BJ (cell line): ENCODE measurements around the gene ATRAID. TPM values are rescaled to one million over a fixed set of nuclear protein-coding genes. Genes with fewer than 3 reads are reported as not detected.

ENCODE experiments used
- CTCF ChIA-PET: fragments of 350-600 bp; formaldehyde crosslinking; extraction: SDS; loops from one replicate; lab custom pipeline; 2021; ENCODE audit warnings: antibody characterized with exemption, inconsistent platforms; lab: Yijun Ruan, JAX
- POLR2A ChIA-PET: fragments of 300-600 bp; sonication (Branson Sonifier 250); formaldehyde crosslinking; extraction: SDS; loops from one replicate; lab custom pipeline; 2021; ENCODE audit warnings: antibody characterized with exemption; lab: Charles Lee
- DNase-seq: peaks from one replicate; pipeline ENCODE4 v3.0.0-alpha.2; 2011; ENCODE audit warnings: low read depth
- H3K27me3 ChIP-seq: 2 replicates; pipeline ENCODE4 v1.6.0; 2011; ENCODE audit warnings: low read length; ENCODE audit not compliant: control insufficient read depth, insufficient read depth
- H3K36me3 ChIP-seq: 2 replicates; pipeline ENCODE4 v1.5.1; 2011; ENCODE audit warnings: low read length; ENCODE audit not compliant: control insufficient read depth, insufficient read depth
- H3K4me3 ChIP-seq: 2 replicates; pipeline ENCODE4 v1.5.1; 2011; ENCODE audit warnings: low read depth, mild to moderate bottlenecking, control low read depth, low read length
- CTCF ChIP-seq: IDR thresholded peaks from 2 replicates; pipeline ENCODE4 v1.5.1; 2011; ENCODE audit warnings: low read depth, mild to moderate bottlenecking, control low read depth, inconsistent platforms, low read length, moderate library complexity; ENCODE audit not compliant: insufficient read depth
- polyA plus RNA-seq: library from polyadenylated mRNA; depleted of rRNA; stranded (reverse); fragments of >200 nt; gene quantifications from 2 replicates; pipeline ENCODE4 v1.2.3, GENCODE V29; 2011

Gene ATRAID
- polyA plus RNA-seq, 1 experiment: 217 TPM

- CTCF ChIA-PET: interaction anchor here (1.0 to 2.9 kb wide), 2 partner anchors 10 to 57 kb away, joined by 3 to 8 read pairs; no protein-coding TSS in a partner anchor
- Histone ChIP-seq H3K36me3 (peaks cover 40% of the 10 kb centered on the region), H3K4me3 (no peak overlapping the region), H3K27me3 (no peaks in the 10 kb centered on the region)
- no peak for TF ChIP-seq CTCF
- DNase-seq: no peak
- POLR2A ChIA-PET: no interaction called here
Measured at GRCh38 chr2:27222407-27222806, 10.6 kb downstream of the ATRAID start.

GRCh38 chr2:27223416-27223815, 11.6 kb downstream of the ATRAID start:
- no peaks in the 10 kb centered on the region for H3K27me3 ChIP-seq
- no peak overlapping the region for H3K4me3 ChIP-seq
- TF ChIP-seq CTCF: no peak
- DNase-seq: no peak
- POLR2A ChIA-PET: no interaction called here
- CTCF ChIA-PET: interaction anchor here (2.9 kb wide), 1 partner anchor 56 kb away, joined by 8 read pairs; no protein-coding TSS in a partner anchor
- H3K36me3 ChIP-seq: peaks cover 42% of the 10 kb centered on the region

- CTCF ChIA-PET: interaction anchor here (0.6 to 0.7 kb wide), 2 partner anchors 57 to 127 kb away, joined by 3 read pairs; no protein-coding TSS in a partner anchor
- no peak overlapping the region for H3K4me3 ChIP-seq
- no peak for TF ChIP-seq CTCF
- DNase-seq: no peak
- peaks cover 41% of the 10 kb centered on the region for H3K36me3 ChIP-seq
- POLR2A ChIA-PET: no interaction called here
- H3K27me3 ChIP-seq: no peaks in the 10 kb centered on the region
Measured at GRCh38 chr2:27225526-27225925, 13.7 kb downstream of the ATRAID start.

GRCh38 chr2:27227501-27227900, 15.7 kb downstream of the ATRAID start:
- no peaks in the 10 kb centered on the region for H3K27me3 ChIP-seq
- no peak for DNase-seq
- H3K36me3 ChIP-seq: peaks cover 46% of the 10 kb centered on the region
- ChIA-PET POLR2A (no interaction called here), CTCF (interaction anchor here (0.8 kb wide), 1 partner anchor 10 kb away, joined by 3 read pairs; the partner anchor contains the start of gene CAD)
- no peak for TF ChIP-seq CTCF
- no peak overlapping the region for H3K4me3 ChIP-seq

GRCh38 chr2:27231921-27232320, 20.1 kb downstream of the ATRAID start:
- TF ChIP-seq CTCF: no peak
- DNase-seq: no peak
- Histone ChIP-seq H3K36me3 (peaks cover 39% of the 10 kb centered on the region), H3K27me3 (no peaks in the 10 kb centered on the region), H3K4me3 (no peak overlapping the region)
- ChIA-PET CTCF (interaction anchor here (1.1 to 1.5 kb wide), 4 partner anchors 8 to 72 kb away, joined by 3 to 5 read pairs (median 4); no protein-coding TSS in a partner anchor), POLR2A (no interaction called here)
